ENCODE measurements around the gene RYR3. TPM values are rescaled to one million over a fixed set of nuclear protein-coding genes. Genes with fewer than 3 reads are reported as not detected.

The RYR3 gene
- total RNA-seq, 1 experiment from 2014 or later = 0.66 TPM

- Mint-ChIP-seq H3K36me3 (ENCODE audit: insufficient read depth, unreplicated experiment) (no peaks in the 10 kb centered on the region), H3K4me3 (ENCODE audit: unreplicated experiment) (no peak overlapping the region), H3K9me3 (ENCODE audit: unreplicated experiment) (no peaks in the 10 kb centered on the region), H3K27ac (ENCODE audit: unreplicated experiment) (no peak overlapping the region), H3K27me3 (ENCODE audit: insufficient read depth, unreplicated experiment) (peaks cover 8% of the 10 kb centered on the region), H3K4me1 (ENCODE audit: low read depth, unreplicated experiment) (no peaks in the 10 kb centered on the region)
- intact Hi-C loops (cut with micrococcal nuclease; ENCODE audit: unreplicated experiment) = no loop called here
- Histone ChIP-seq H3K4me3 (ENCODE audit: low read depth, low read length) (no peak overlapping the region), H3K4me1 (no peaks in the 10 kb centered on the region), H3K27me3 (replicated peaks; ENCODE audit: control insufficient read depth, insufficient read depth, low read length) (no peaks in the 10 kb centered on the region), H3K36me3 (ENCODE audit: control insufficient read depth, insufficient read depth, low read length) (no peaks in the 10 kb centered on the region), H3K9me3 (no peaks in the 10 kb centered on the region)
- DNase-seq = no peak
- no peak for TF ChIP-seq CTCF (IDR thresholded peaks at IDR 0.05; ENCODE audit: insufficient read depth in 1 of 2, low read depth in 1 of 2, low read length in 1 of 2, severe bottlenecking in 1 of 2, unreplicated experiment in 1 of 2)
- CTCF ChIA-PET = no interaction called here
- BruUV-seq (replicated peaks) = no TSS peak
- POLR2A ChIA-PET = no interaction called here
These were observed 455.6 kb downstream of the RYR3 start for GRCh38 chr15:33766389-33766788.

GRCh38 chr15:33768670-33769190, 458.0 kb downstream of the RYR3 start:
- no TSS peak for BruUV-seq (replicated peaks)
- DNase-seq = no peak
- H3K36me3 ChIP-seq (ENCODE audit: control insufficient read depth, insufficient read depth, low read length) = no peaks in the 10 kb centered on the region

GRCh38 chr15:33773969-33774368, 463.2 kb downstream of the RYR3 start:
- no peaks in the 10 kb centered on the region for H3K9me3 Mint-ChIP-seq (ENCODE audit: unreplicated experiment)
- ChIA-PET POLR2A (no interaction called here), CTCF (no interaction called here)
- Histone ChIP-seq H3K27me3 (replicated peaks; ENCODE audit: control insufficient read depth, insufficient read depth, low read length) (0 out of 2 replicates have a peak, but pooled peaks cover 2% of the 10 kb centered on the region), H3K9me3 (no peaks in the 10 kb centered on the region), H3K36me3 (ENCODE audit: control insufficient read depth, insufficient read depth, low read length) (no peaks in the 10 kb centered on the region), H3K4me3 (ENCODE audit: low read depth, low read length) (no peak overlapping the region), H3K4me1 (no peaks in the 10 kb centered on the region)
- H3K4me1 Mint-ChIP-seq (ENCODE audit: low read depth, unreplicated experiment) = no peaks in the 10 kb centered on the region
- intact Hi-C loops (cut with micrococcal nuclease; ENCODE audit: unreplicated experiment) = no loop called here
- no peak for TF ChIP-seq CTCF (IDR thresholded peaks at IDR 0.05; ENCODE audit: insufficient read depth in 1 of 2, low read depth in 1 of 2, low read length in 1 of 2, severe bottlenecking in 1 of 2, unreplicated experiment in 1 of 2)
- no peak overlapping the region for H3K4me3 Mint-ChIP-seq (ENCODE audit: unreplicated experiment)
- no peak for DNase-seq
- BruUV-seq (replicated peaks) = no TSS peak
- H3K27me3 Mint-ChIP-seq (ENCODE audit: insufficient read depth, unreplicated experiment) = peaks cover 33% of the 10 kb centered on the region
- H3K27ac Mint-ChIP-seq (ENCODE audit: unreplicated experiment) = no peak overlapping the region
- H3K36me3 Mint-ChIP-seq (ENCODE audit: insufficient read depth, unreplicated experiment) = no peaks in the 10 kb centered on the region

More at GRCh38 chr15:33768670-33769190, 458.0 kb downstream of the RYR3 start:
- TF ChIP-seq CTCF (IDR thresholded peaks at IDR 0.05; ENCODE audit: insufficient read depth in 1 of 2, low read depth in 1 of 2, low read length in 1 of 2, severe bottlenecking in 1 of 2, unreplicated experiment in 1 of 2) = no peak
- POLR2A ChIA-PET = no interaction called here
- Histone ChIP-seq H3K4me1 (no peaks in the 10 kb centered on the region), H3K4me3 (ENCODE audit: low read depth, low read length) (no peak overlapping the region), H3K9me3 (no peaks in the 10 kb centered on the region), H3K27me3 (replicated peaks; ENCODE audit: control insufficient read depth, insufficient read depth, low read length) (0 out of 2 replicates have a peak, but pooled peaks cover under 1% of the 10 kb centered on the region)
- Mint-ChIP-seq H3K4me3 (ENCODE audit: unreplicated experiment) (no peak overlapping the region), H3K27me3 (ENCODE audit: insufficient read depth, unreplicated experiment) (peaks cover 8% of the 10 kb centered on the region), H3K9me3 (ENCODE audit: unreplicated experiment) (no peaks in the 10 kb centered on the region), H3K27ac (ENCODE audit: unreplicated experiment) (no peak overlapping the region), H3K36me3 (ENCODE audit: insufficient read depth, unreplicated experiment) (no peaks in the 10 kb centered on the region), H3K4me1 (ENCODE audit: low read depth, unreplicated experiment) (no peaks in the 10 kb centered on the region)
- CTCF ChIA-PET = no interaction called here
- intact Hi-C loops (cut with micrococcal nuclease; ENCODE audit: unreplicated experiment) = no loop called here
